Measurements from ENCODE around the gene ULBP3.

GRCh38 chr6:150056156-150056555 lies 12.8 kb downstream of the ULBP3 start:
- TF ChIP-seq CTCF (IDR thresholded peaks at IDR 0.05 in 2 of 3, conservative IDR thresholded peaks at IDR 0.05 in 1 of 3; ENCODE audit: borderline replicate concordance in 1 of 3, insufficient read depth in 1 of 3, low read depth in 2 of 3, low read length in 2 of 3) (no peak), EGR1 (IDR thresholded peaks at IDR 0.05; ENCODE audit: low read depth) (no peak), EZH2 (IDR thresholded peaks at IDR 0.05) (no peak), RAD21 (IDR thresholded peaks at IDR 0.05; ENCODE audit: low read depth) (no peak), EZH2phosphoT487 (IDR thresholded peaks at IDR 0.05; ENCODE audit: borderline replicate concordance) (no peak), POLR2A (IDR thresholded peaks at IDR 0.05; ENCODE audit: borderline replicate concordance, extremely low read depth, insufficient read depth, insufficient read length) (no peak), ZNF274 (IDR thresholded peaks at IDR 0.05; ENCODE audit: low read depth, low read length) (no peak), SRF (IDR thresholded peaks at IDR 0.05; ENCODE audit: low read depth) (no peak), CBX3 (IDR thresholded peaks at IDR 0.05; ENCODE audit: low read depth) (no peak), CEBPB (IDR thresholded peaks at IDR 0.05; ENCODE audit: low read depth) (no peak), MAX (IDR thresholded peaks at IDR 0.05) (no peak)
- TF ChIP-seq, protein P1, sequence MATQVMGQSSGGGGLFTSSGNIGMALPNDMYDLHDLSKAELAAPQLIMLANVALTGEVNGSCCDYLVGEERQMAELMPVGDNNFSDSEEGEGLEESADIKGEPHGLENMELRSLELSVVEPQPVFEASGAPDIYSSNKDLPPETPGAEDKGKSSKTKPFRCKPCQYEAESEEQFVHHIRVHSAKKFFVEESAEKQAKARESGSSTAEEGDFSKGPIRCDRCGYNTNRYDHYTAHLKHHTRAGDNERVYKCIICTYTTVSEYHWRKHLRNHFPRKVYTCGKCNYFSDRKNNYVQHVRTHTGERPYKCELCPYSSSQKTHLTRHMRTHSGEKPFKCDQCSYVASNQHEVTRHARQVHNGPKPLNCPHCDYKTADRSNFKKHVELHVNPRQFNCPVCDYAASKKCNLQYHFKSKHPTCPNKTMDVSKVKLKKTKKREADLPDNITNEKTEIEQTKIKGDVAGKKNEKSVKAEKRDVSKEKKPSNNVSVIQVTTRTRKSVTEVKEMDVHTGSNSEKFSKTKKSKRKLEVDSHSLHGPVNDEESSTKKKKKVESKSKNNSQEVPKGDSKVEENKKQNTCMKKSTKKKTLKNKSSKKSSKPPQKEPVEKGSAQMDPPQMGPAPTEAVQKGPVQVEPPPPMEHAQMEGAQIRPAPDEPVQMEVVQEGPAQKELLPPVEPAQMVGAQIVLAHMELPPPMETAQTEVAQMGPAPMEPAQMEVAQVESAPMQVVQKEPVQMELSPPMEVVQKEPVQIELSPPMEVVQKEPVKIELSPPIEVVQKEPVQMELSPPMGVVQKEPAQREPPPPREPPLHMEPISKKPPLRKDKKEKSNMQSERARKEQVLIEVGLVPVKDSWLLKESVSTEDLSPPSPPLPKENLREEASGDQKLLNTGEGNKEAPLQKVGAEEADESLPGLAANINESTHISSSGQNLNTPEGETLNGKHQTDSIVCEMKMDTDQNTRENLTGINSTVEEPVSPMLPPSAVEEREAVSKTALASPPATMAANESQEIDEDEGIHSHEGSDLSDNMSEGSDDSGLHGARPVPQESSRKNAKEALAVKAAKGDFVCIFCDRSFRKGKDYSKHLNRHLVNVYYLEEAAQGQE (IDR thresholded peaks at IDR 0.05; ENCODE audit: low read depth): no peak
- TF ChIP-seq, protein P2, sequence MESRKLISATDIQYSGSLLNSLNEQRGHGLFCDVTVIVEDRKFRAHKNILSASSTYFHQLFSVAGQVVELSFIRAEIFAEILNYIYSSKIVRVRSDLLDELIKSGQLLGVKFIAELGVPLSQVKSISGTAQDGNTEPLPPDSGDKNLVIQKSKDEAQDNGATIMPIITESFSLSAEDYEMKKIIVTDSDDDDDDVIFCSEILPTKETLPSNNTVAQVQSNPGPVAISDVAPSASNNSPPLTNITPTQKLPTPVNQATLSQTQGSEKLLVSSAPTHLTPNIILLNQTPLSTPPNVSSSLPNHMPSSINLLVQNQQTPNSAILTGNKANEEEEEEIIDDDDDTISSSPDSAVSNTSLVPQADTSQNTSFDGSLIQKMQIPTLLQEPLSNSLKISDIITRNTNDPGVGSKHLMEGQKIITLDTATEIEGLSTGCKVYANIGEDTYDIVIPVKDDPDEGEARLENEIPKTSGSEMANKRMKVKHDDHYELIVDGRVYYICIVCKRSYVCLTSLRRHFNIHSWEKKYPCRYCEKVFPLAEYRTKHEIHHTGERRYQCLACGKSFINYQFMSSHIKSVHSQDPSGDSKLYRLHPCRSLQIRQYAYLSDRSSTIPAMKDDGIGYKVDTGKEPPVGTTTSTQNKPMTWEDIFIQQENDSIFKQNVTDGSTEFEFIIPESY (IDR thresholded peaks at IDR 0.05; ENCODE audit: extremely low read depth, insufficient replicate concordance, low read length): no peak

Data from HCT116 (cell line).